HCT116 (cell line): ENCODE measurements around the gene COPS8. TPM values are rescaled to one million over a fixed set of nuclear protein-coding genes. Genes with fewer than 3 reads are reported as not detected.
A peak's percentile ranks its signal among the peaks of the same experiment; 100 is the strongest.

ENCODE experiments used
- ATAC-seq: fragments of 200-7000 bp; cut with Tn5 transposase; 2 replicates; pipeline ENCODE4 v1.9.1; 2020; ENCODE audit warnings: mild to moderate bottlenecking, moderate library complexity
- Bru-seq: library from RNA; stranded (reverse); fragments of 400-500 nt; gene quantifications from one replicate; lab custom pipeline; 2021; lab: Mats Ljungman, UMichigan
- BruChase-seq, 2 experiments: library from RNA; stranded (reverse); fragments of 400-500 nt; gene quantifications; one replicate each; lab custom pipeline; 2021; lab: Mats Ljungman, UMichigan
- BruUV-seq: library from RNA; stranded (reverse); fragments of 400-500 nt; replicated peaks from 2 replicates; lab custom pipeline; 2021; lab: Mats Ljungman, UMichigan
- CTCF ChIA-PET: fragments of 300-600 bp; sonication (Branson Sonifier 250); formaldehyde crosslinking; loops from one replicate; lab custom pipeline; 2021; ENCODE audit warnings: antibody characterized with exemption; lab: Charles Lee
- POLR2A ChIA-PET: fragments of 300-600, 350-600 bp; sonication (Branson Sonifier 250); formaldehyde crosslinking; loops from one replicate; lab custom pipeline; 2021; ENCODE audit warnings: antibody characterized with exemption; lab: Charles Lee
- RAD21 ChIA-PET, 2 experiments: fragments of 300-600 bp; sonication (Branson Sonifier 250); formaldehyde crosslinking; loops; one replicate each; lab custom pipeline; 2023; ENCODE audit warnings: low total read pairs in 2 of 2; ENCODE audit not compliant: uncharacterized antibody in 2 of 2, unreplicated experiment in 2 of 2, low non-redundant PET in 1 of 2; lab: Charles Lee
- DNase-seq: peaks from one replicate; pipeline ENCODE4 v3.0.0-alpha.2; 2010; ENCODE audit warnings: low read depth, low spot score
- H2AFZ ChIP-seq: fragments of 200-600 bp; shearing (Covaris generic), sonication (generic); 2 replicates; pipeline ENCODE4 v1.6.1; 2017; ENCODE audit warnings: low read depth, mixed run types, mixed read lengths, antibody characterized with exemption, low read length; ENCODE audit not compliant: poor library complexity, severe bottlenecking
- H3K27ac ChIP-seq: 2 replicates; pipeline ENCODE4 v1.5.1; 2012; ENCODE audit warnings: low read depth, low read length
- H3K27me3 ChIP-seq: fragments of 200-600 bp; sonication (generic); 2 replicates; pipeline ENCODE4 v1.6.1; 2016; ENCODE audit warnings: mixed run types, low read length, mixed read lengths; ENCODE audit not compliant: insufficient read depth
- H3K36me3 ChIP-seq, 2 experiments: fragments of 200-500 bp in 1 of 2; fragments of 200-600 bp in 1 of 2; sonication (Bioruptor generic) in 1 of 2; sonication (generic) in 1 of 2; 2 replicates each; pipeline versions ENCODE4 v1.5.1 to v1.6.1; 2014 to 2016; ENCODE audit warnings: low read length in 2 of 2, inconsistent platforms in 1 of 2, mixed read lengths in 1 of 2, mixed run types in 1 of 2; ENCODE audit not compliant: insufficient read depth in 2 of 2, control insufficient read depth in 1 of 2
- H3K4me1 ChIP-seq, 2 experiments: fragments of 200-600 bp in 1 of 2; sonication (generic) in 1 of 2; 2 replicates each; pipeline versions ENCODE4 v1.5.1 to v1.6.1; 2012 to 2017; ENCODE audit warnings: low read length in 2 of 2, inconsistent platforms in 1 of 2, mild to moderate bottlenecking in 1 of 2, mixed read lengths in 1 of 2, mixed run types in 1 of 2, moderate library complexity in 1 of 2; ENCODE audit not compliant: insufficient read depth in 2 of 2, control insufficient read depth in 1 of 2
- H3K4me2 ChIP-seq: fragments of 200-600 bp; sonication (generic); 2 replicates; pipeline ENCODE4 v1.6.1; 2017; ENCODE audit warnings: mixed run types, low read length, mixed read lengths
- H3K4me3 ChIP-seq, 2 experiments: fragments of 200-600 bp in 1 of 2; sonication (generic) in 1 of 2; replicated peaks in 1 of 2; 2 replicates each; pipeline ENCODE4 v1.5.1; 2011 to 2016; ENCODE audit warnings: low read length in 2 of 2, control low read depth in 1 of 2, low read depth in 1 of 2, mild to moderate bottlenecking in 1 of 2, mixed read lengths in 1 of 2, mixed run types in 1 of 2
- H3K79me2 ChIP-seq: fragments of 200-600 bp; sonication (generic); 2 replicates; pipeline ENCODE4 v1.6.1; 2017; ENCODE audit warnings: mild to moderate bottlenecking, mixed run types, low read length, moderate library complexity, mixed read lengths; ENCODE audit not compliant: insufficient read depth
- H3K9ac ChIP-seq: fragments of 200-600 bp; sonication (generic); 2 replicates; pipeline ENCODE4 v1.6.1; 2016; ENCODE audit warnings: low read length, mixed read lengths
- H3K9me2 ChIP-seq: fragments of 200-600 bp; sonication (generic), shearing (Covaris generic); 2 replicates; pipeline ENCODE4 v1.6.1; 2017; ENCODE audit warnings: mixed run types, mild to moderate bottlenecking, moderate library complexity; ENCODE audit not compliant: insufficient read depth
- H3K9me3 ChIP-seq, 2 experiments: fragments of 200-500 bp in 1 of 2; fragments of 200-600 bp in 1 of 2; sonication (Bioruptor generic) in 1 of 2; sonication (generic) in 1 of 2; 2 replicates each; pipeline ENCODE4 v1.6.1; 2014 to 2017; ENCODE audit warnings: low read length in 2 of 2, mixed read lengths in 2 of 2, inconsistent platforms in 1 of 2, low read depth in 1 of 2, mild to moderate bottlenecking in 1 of 2, mixed run types in 1 of 2, moderate library complexity in 1 of 2; ENCODE audit not compliant: control insufficient read depth in 1 of 2, insufficient read depth in 1 of 2
- H4K20me1 ChIP-seq: fragments of 200-600 bp; sonication (generic), shearing (Covaris generic); 2 replicates; pipeline ENCODE4 v1.6.1; 2017; ENCODE audit warnings: mixed run types, mild to moderate bottlenecking, moderate library complexity; ENCODE audit not compliant: insufficient read depth
- ATF3 ChIP-seq: IDR thresholded peaks from 2 replicates; pipeline ENCODE4 v1.6.1; 2012
- CTCF ChIP-seq, 3 experiments: fragments of 200-600 bp in 1 of 3; sonication (generic) in 1 of 3; IDR thresholded peaks in 2 of 3; conservative IDR thresholded peaks in 1 of 3; 2 replicates each; pipeline ENCODE4 v1.5.1; 2012 to 2017; ENCODE audit warnings: low read depth in 2 of 3, low read length in 2 of 3, antibody characterized with exemption in 1 of 3, borderline replicate concordance in 1 of 3, control low read depth in 1 of 3, mild to moderate bottlenecking in 1 of 3, mixed read lengths in 1 of 3, mixed run types in 1 of 3, moderate library complexity in 1 of 3; ENCODE audit not compliant: insufficient read depth in 1 of 3
- EGR1 ChIP-seq: IDR thresholded peaks from 2 replicates; pipeline ENCODE4 v1.6.1; 2012; ENCODE audit warnings: low read depth
- ELF1 ChIP-seq: IDR thresholded peaks from 2 replicates; pipeline ENCODE4 v1.6.1; 2012; ENCODE audit warnings: low read depth, borderline replicate concordance
- EZH2 ChIP-seq: fragments of 200-600 bp; sonication (generic); IDR thresholded peaks from 2 replicates; pipeline ENCODE4 v1.6.1; 2017; ENCODE audit warnings: antibody characterized with exemption, mixed run types
- EZH2phosphoT487 ChIP-seq: fragments of 200-600 bp; IDR thresholded peaks from 2 replicates; pipeline ENCODE4 v1.6.1; 2018; ENCODE audit warnings: antibody characterized with exemption, borderline replicate concordance
- FOSL1 ChIP-seq: IDR thresholded peaks from 2 replicates; pipeline ENCODE4 v1.6.1; 2012; ENCODE audit warnings: low read depth
- JUND ChIP-seq: IDR thresholded peaks from 2 replicates; pipeline ENCODE4 v1.6.1; 2012
- MAX ChIP-seq: IDR thresholded peaks from 2 replicates; pipeline ENCODE4 v1.6.1; 2012
- POLR2A ChIP-seq: IDR thresholded peaks from 2 replicates; pipeline ENCODE4 v1.7.0; 2011; ENCODE audit warnings: borderline replicate concordance; ENCODE audit not compliant: insufficient read depth, insufficient read length; ENCODE audit errors: extremely low read depth
- POLR2AphosphoS5 ChIP-seq: IDR thresholded peaks from 2 replicates; pipeline ENCODE4 v1.6.1; 2011; ENCODE audit warnings: mild to moderate bottlenecking, low read depth, low read length, moderate library complexity
- RAD21 ChIP-seq: IDR thresholded peaks from 2 replicates; pipeline ENCODE4 v1.6.1; 2012; ENCODE audit warnings: low read depth, mild to moderate bottlenecking
- SIN3A ChIP-seq: IDR thresholded peaks from 2 replicates; pipeline ENCODE4 v1.6.1; 2012; ENCODE audit warnings: low read depth
- SP1 ChIP-seq: IDR thresholded peaks from 2 replicates; pipeline ENCODE4 v1.6.1; 2012; ENCODE audit warnings: low read depth
- SRF ChIP-seq: IDR thresholded peaks from 2 replicates; pipeline ENCODE4 v1.6.1; 2012; ENCODE audit warnings: low read depth
- TCF7L2 ChIP-seq: IDR thresholded peaks from 2 replicates; pipeline ENCODE4 v1.7.0; 2011; ENCODE audit warnings: borderline replicate concordance, inconsistent platforms; ENCODE audit not compliant: insufficient read depth, insufficient read length; ENCODE audit errors: extremely low read depth
- YY1 ChIP-seq: IDR thresholded peaks from 2 replicates; pipeline ENCODE4 v1.6.1; 2011; ENCODE audit warnings: low read length, low read depth, moderate library complexity, mild to moderate bottlenecking; ENCODE audit not compliant: insufficient replicate concordance; ENCODE audit errors: extremely low read depth
- ZBTB33 ChIP-seq: IDR thresholded peaks from 2 replicates; pipeline ENCODE4 v1.6.1; 2011; ENCODE audit warnings: mild to moderate bottlenecking, low read length, moderate library complexity; ENCODE audit not compliant: insufficient replicate concordance; ENCODE audit errors: extremely low read depth
- ZFX ChIP-seq: fragments of 450-650 bp; IDR thresholded peaks from 2 replicates; pipeline ENCODE4 v1.6.1; 2017
- ZNF274 ChIP-seq: fragments of 200-500 bp; sonication (Bioruptor generic); IDR thresholded peaks from 2 replicates; pipeline ENCODE4 v1.6.1; 2014; ENCODE audit warnings: mild to moderate bottlenecking, low read depth, low read length, inconsistent platforms
- intact Hi-C: fragments of 100-400 bp; cut with micrococcal nuclease; formaldehyde crosslinking; loops from 2 replicates; pipeline ENCODE4 v1.10.0; 2022
- long read RNA-seq: library from polyadenylated mRNA; unstranded; transcript quantifications from one replicate; pipeline ENCODE4 v2.0.0, GENCODE V29; 2021; ENCODE audit not compliant: unreplicated experiment
- polyA plus RNA-seq: library from polyadenylated mRNA; unstranded; fragments of >200 nt; gene quantifications from 2 replicates; pipeline ENCODE4 v1.2.1, GENCODE V29; 2012; ENCODE audit warnings: missing spikeins
- total RNA-seq: library from RNA; stranded (reverse); gene quantifications from one replicate; pipeline ENCODE4 v1.2.1, GENCODE V29; 2021; ENCODE audit not compliant: unreplicated experiment

Gene COPS8
- total RNA-seq, result 42.2 TPM
- polyA plus RNA-seq, result 17.7 and 25.7 TPM in 2 replicates
- Bru-seq, nascent RNA, result percentile 92 among the genes with signal in this experiment
- percentile 90 among the genes with signal in this experiment for BruChase-seq, experiment 1, labeled RNA remaining after a 6-hour chase
- BruChase-seq, experiment 2, labeled RNA remaining after a 2-hour chase, result percentile 87 among the genes with signal in this experiment
- long read RNA-seq, full-length matches to known transcripts, result 45 of 57 reads
- long read RNA-seq, partial matches to known transcripts, result 2 of 57 reads
- long read RNA-seq, other reads (novel, unspliced or antisense), result 10 of 57 reads

- peaks cover 7 to 13% of the 10 kb centered on the region in 2 experiments; a peak in 3 of 4 replicates for H3K4me1 ChIP-seq
- peaks cover 4 to 7% of the 10 kb centered on the region in 2 experiments; a peak in 2 of 4 replicates for H3K36me3 ChIP-seq
- DNase-seq, result peak; percentile 82
- H2AFZ ChIP-seq, result no peak within 1 kb of the TSS
- no peaks in the 10 kb centered on the region for H3K9me2 ChIP-seq
- H3K27ac ChIP-seq, result peak within 1 kb of the TSS; percentile 68
- RAD21 ChIA-PET, result interaction anchor here in 1 of 2 experiments (0.6 kb wide), 1 partner anchor 76 kb away, joined by 4 read pairs; no protein-coding TSS in a partner anchor
- peaks cover 48% of the 10 kb centered on the region for H3K79me2 ChIP-seq
- no peaks in the 10 kb centered on the region for H3K9me3 ChIP-seq
- POLR2A ChIA-PET, result interaction anchor here (1.1 kb wide), 1 partner anchor 58 kb away, joined by 3 read pairs; no protein-coding TSS in a partner anchor
- CTCF ChIA-PET, result interaction anchor here (1.3 to 1.9 kb wide), 2 partner anchors 80 to 486 kb away, joined by 4 to 8 read pairs; no protein-coding TSS in a partner anchor
- intact Hi-C loops, result no loop called here
- H3K4me3 ChIP-seq, result peak within 1 kb of the TSS; percentile 66 to 91
- TSS peak; percentile 77 for BruUV-seq
- H3K27me3 ChIP-seq, result no peaks in the 10 kb centered on the region
- no peaks in the 10 kb centered on the region for H4K20me1 ChIP-seq
- peak within 1 kb of the TSS; percentile 71 for H3K9ac ChIP-seq
- H3K4me2 ChIP-seq, result peak within 1 kb of the TSS; percentile 89
- peak; percentile 99 for ATAC-seq
- peak; percentile 77 for TF ChIP-seq POLR2A
- peak; percentile 72 for TF ChIP-seq YY1
- peak; percentile 57; the same call in 1 of the 2 replicates for TF ChIP-seq ELF1
- no peak for TF ChIP-seq FOSL1
- TF ChIP-seq TCF7L2, result peak; percentile 71
- 0 out of 2 replicates have a peak, but pooled peaks have one; percentile 30 for TF ChIP-seq EGR1
- peak; percentile 99 for TF ChIP-seq SRF
- no peak for TF ChIP-seq EZH2
- no peak for TF ChIP-seq RAD21
- TF ChIP-seq ZNF274, result no peak
- TF ChIP-seq ATF3, result no peak
- TF ChIP-seq ZFX, result peak; percentile 64
- TF ChIP-seq EZH2phosphoT487, result no peak
- TF ChIP-seq MAX, result peak; percentile 92
- TF ChIP-seq SIN3A, result peak; percentile 94
- no peak for TF ChIP-seq JUND
- TF ChIP-seq CTCF (IDR thresholded peaks at IDR 0.05 in 2 of 3, conservative IDR thresholded peaks at IDR 0.05 in 1 of 3; ENCODE audit: borderline replicate concordance in 1 of 3, insufficient read depth in 1 of 3, low read depth in 2 of 3, low read length in 2 of 3), result 0 out of 6 replicates have a peak, but pooled peaks of 1 of the 3 experiments have one; percentile 19
- TF ChIP-seq SP1, result peak; percentile 87
- peak; percentile 6 for TF ChIP-seq ZBTB33
- peak; percentile 96 for TF ChIP-seq POLR2AphosphoS5
These were observed at the start of gene COPS8 for GRCh38 chr2:237085248-237086221. TSS of gene COPS8 (plus strand) at chr2:237085889. CDS start at chr2:237085965, 76 bp downstream.
